GM12878 (cell line): ENCODE data around the gene EPHA4. TPM values are rescaled to one million over a fixed set of nuclear protein-coding genes. Genes with fewer than 3 reads are reported as not detected.

ENCODE experiments used
- ATAC-seq: fragments of 200-7000 bp; cut with Tn5 transposase; 3 replicates; pipeline ENCODE4 v1.9.1; 2020; ENCODE audit warnings: mild to moderate bottlenecking, moderate library complexity
- BruUV-seq: library from RNA; stranded (reverse); fragments of 400-500 nt; replicated peaks from 2 replicates; lab custom pipeline; 2021; lab: Mats Ljungman, UMichigan
- CTCF ChIA-PET: fragments of 300-600 bp; sonication (Branson Sonifier 250); formaldehyde crosslinking; extraction: SDS; loops from one replicate; lab custom pipeline; 2021; ENCODE audit warnings: inconsistent platforms; lab: Yijun Ruan, JAX
- POLR2A ChIA-PET: fragments of 350-600 bp; formaldehyde crosslinking; extraction: SDS; loops from one replicate; lab custom pipeline; 2021; ENCODE audit warnings: inconsistent platforms; lab: Charles Lee
- RAD21 ChIA-PET: fragments of 300-600 bp; sonication (Branson Sonifier 250); formaldehyde crosslinking; loops from one replicate; lab custom pipeline; 2023; ENCODE audit warnings: antibody characterized with exemption; ENCODE audit not compliant: unreplicated experiment; lab: Charles Lee
- SMC1A ChIA-PET: fragments of 300-600 bp; sonication (Branson Sonifier 250); formaldehyde crosslinking; loops from one replicate; lab custom pipeline; 2023; ENCODE audit not compliant: unreplicated experiment, uncharacterized antibody; lab: Charles Lee
- DNase-seq: peaks from one replicate; pipeline ENCODE4 v3.0.0-alpha.2; 2011; ENCODE audit warnings: low read depth, low spot score
- FAIRE-seq: peaks from 3 replicates; lab custom pipeline; 2011; peaks lifted over from hg19 to GRCh38; lab: Jason Lieb, UNC
- H2AFZ ChIP-seq: 2 replicates; pipeline ENCODE4 v1.6.0; 2011; ENCODE audit warnings: low read depth, low read length, control low read depth; ENCODE audit not compliant: control insufficient read depth
- H3K27ac ChIP-seq: 2 replicates; pipeline ENCODE4 v1.5.1; 2011; ENCODE audit warnings: control low read depth; ENCODE audit not compliant: control insufficient read depth, insufficient read depth
- H3K27me3 ChIP-seq, 2 experiments: replicated peaks in 1 of 2; 2 replicates each; pipeline versions ENCODE4 v1.6.0 to v1.6.1; 2011; ENCODE audit warnings: low read length in 1 of 2; ENCODE audit not compliant: control insufficient read depth in 2 of 2, insufficient read depth in 2 of 2
- H3K36me3 ChIP-seq, 2 experiments: 2 replicates each; pipeline ENCODE4 v1.5.1; 2011; ENCODE audit warnings: low read length in 1 of 2; ENCODE audit not compliant: control insufficient read depth in 2 of 2, insufficient read depth in 2 of 2
- H3K4me1 ChIP-seq: 2 replicates; pipeline ENCODE4 v1.6.1; 2011; ENCODE audit warnings: mild to moderate bottlenecking, low read length, moderate library complexity, mixed read lengths; ENCODE audit not compliant: control insufficient read depth, insufficient read depth
- H3K4me2 ChIP-seq: 2 replicates; pipeline ENCODE4 v1.6.0; 2011; ENCODE audit warnings: control low read depth; ENCODE audit not compliant: control insufficient read depth, insufficient read depth
- H3K4me3 ChIP-seq: fragments of 200-600 bp; sonication (generic); 2 replicates; pipeline ENCODE4 v1.5.1; 2016
- H3K79me2 ChIP-seq: 2 replicates; pipeline ENCODE4 v1.6.0; 2011; ENCODE audit warnings: low read length; ENCODE audit not compliant: control insufficient read depth, insufficient read depth
- H3K9ac ChIP-seq: 2 replicates; pipeline ENCODE4 v1.8.0; 2011; ENCODE audit warnings: low read length, control low read depth, mixed read lengths; ENCODE audit not compliant: control insufficient read depth, insufficient read depth
- H3K9me3 ChIP-seq: replicated peaks from 3 replicates; pipeline ENCODE4 v1.5.1; 2011; ENCODE audit warnings: mild to moderate bottlenecking, low read length; ENCODE audit not compliant: control insufficient read depth, insufficient read depth
- H4K20me1 ChIP-seq: 2 replicates; pipeline ENCODE4 v1.6.0; 2011; ENCODE audit not compliant: control insufficient read depth, insufficient read depth
- ASH2L ChIP-seq: fragments of 300-600, 200-600 bp; sonication (generic); IDR thresholded peaks from 2 replicates; pipeline ENCODE4 v1.6.1; 2017; ENCODE audit warnings: low read depth, mild to moderate bottlenecking, borderline replicate concordance
- ATF3 ChIP-seq: IDR thresholded peaks from 2 replicates; pipeline ENCODE4 v1.6.1; 2011; ENCODE audit warnings: low read depth, mild to moderate bottlenecking, low read length, moderate library complexity, borderline replicate concordance; ENCODE audit errors: extremely low read depth
- E4F1 ChIP-seq: fragments of 450-650 bp; IDR thresholded peaks from 2 replicates; pipeline ENCODE4 v1.6.1; 2018; ENCODE audit warnings: borderline replicate concordance, mild to moderate bottlenecking; ENCODE audit not compliant: partially characterized antibody
- ETV6 ChIP-seq, 2 experiments: fragments of 450-650 bp in 1 of 2; IDR thresholded peaks in 1 of 2; conservative IDR thresholded peaks in 1 of 2; 2 replicates each; pipeline ENCODE4 v1.6.1; 2014; ENCODE audit warnings: antibody characterized with exemption in 1 of 2, borderline replicate concordance in 1 of 2, low read depth in 1 of 2, mild to moderate bottlenecking in 1 of 2, moderate library complexity in 1 of 2
- GABPA ChIP-seq: IDR thresholded peaks from 2 replicates; pipeline ENCODE4 v1.6.1; 2014; ENCODE audit warnings: antibody characterized with exemption, low read depth, mild to moderate bottlenecking, inconsistent platforms
- GATAD2B ChIP-seq: fragments of 450-650 bp; conservative IDR thresholded peaks from 2 replicates; pipeline ENCODE4 v1.6.1; 2017; ENCODE audit warnings: low read depth, mild to moderate bottlenecking, moderate library complexity
- HCFC1 ChIP-seq: fragments of 150-350 bp; IDR thresholded peaks from 2 replicates; pipeline ENCODE4 v1.6.1; 2014; ENCODE audit warnings: low read length
- KDM1A ChIP-seq: fragments of 200-600 bp; sonication (generic); IDR thresholded peaks from 2 replicates; pipeline ENCODE4 v1.6.1; 2016; ENCODE audit warnings: borderline replicate concordance
- LARP7 ChIP-seq: fragments of 450-650 bp; IDR thresholded peaks from 2 replicates; pipeline ENCODE4 v1.6.1; 2017; ENCODE audit warnings: mild to moderate bottlenecking
- NRF1 ChIP-seq: conservative IDR thresholded peaks from 2 replicates; pipeline ENCODE4 v1.6.1; 2011; ENCODE audit warnings: mild to moderate bottlenecking, low read depth, low read length, improper control_type of control experiment
- SIX5 ChIP-seq: IDR thresholded peaks from 2 replicates; pipeline ENCODE4 v1.6.1; 2011; ENCODE audit warnings: mild to moderate bottlenecking, low read depth, low read length, moderate library complexity; ENCODE audit not compliant: severe bottlenecking
- WGBS: methylation state at CpG from one replicate; pipeline ENCODE4 v1.1.6; 2016; ENCODE audit warnings: low lambda C conversion rate; ENCODE audit not compliant: insufficient replicate concordance, insufficient coverage; ENCODE audit errors: missing lambda C conversion rate; 5-methylcytosine and 5-hydroxymethylcytosine counted together
- in situ Hi-C: fragments of 300-500 bp; cut with MboI; formaldehyde crosslinking; loops from 9 replicates; pipeline ENCODE4 v1.14.3; 2018; ENCODE audit warnings: mixed read lengths
- intact Hi-C: fragments of 100-400 bp; cut with micrococcal nuclease; formaldehyde crosslinking; loops from one replicate; pipeline ENCODE4 v1.14.2; 2022; ENCODE audit not compliant: unreplicated experiment
- polyA plus RNA-seq, 11 experiments: library from polyadenylated mRNA; depleted of rRNA in 4 of 11; unstranded in 6 of 11; stranded (reverse) in 5 of 11; fragments of >200 nt; fragmentation: Nextera tagmentation in 4 of 11; fragmentation: Illumina TruSeq in 1 of 11; extraction: Ambion mirVana in 4 of 11; extraction: Trizol in 1 of 11; gene quantifications; 1 replicate in 1 of 11; 2 replicates in 10 of 11; pipeline versions ENCODE4 v1.2.1 to v1.2.3, GENCODE V29; 2011 to 2016; ENCODE audit warnings: inconsistent platforms in 2 of 11, missing spikeins in 2 of 11, low read depth in 1 of 11
- total RNA-seq, 4 experiments: library from RNA; depleted of rRNA in 3 of 4; stranded (reverse); fragments of >200 nt in 3 of 4; fragmentation: Illumina TruSeq in 1 of 4; extraction: Trizol in 1 of 4; gene quantifications; 2 replicates each; pipeline versions ENCODE4 v1.2.1 to v1.2.3, GENCODE V29; 2013 to 2021

Gene EPHA4
- total and polyA plus RNA-seq, 10 of the 15 experiments (the other 5 are each of a cell fraction or from before 2014, with no cell fraction given) = 0.06 to 1.5 (median 0.33) TPM; not detected in 1

- POLR2A ChIA-PET = no interaction called here
- DNase-seq (no peak), FAIRE-seq (no peak), ATAC-seq (no peak)
- Histone ChIP-seq H3K9ac (no peak overlapping the region), H3K9me3 (no peaks in the 10 kb centered on the region), H3K27ac (no peak overlapping the region), H3K27me3 (peaks cover 0 to 19% of the 10 kb centered on the region in 2 experiments; a peak in 3 of 4 replicates), H3K79me2 (no peaks in the 10 kb centered on the region), H4K20me1 (no peaks in the 10 kb centered on the region), H3K36me3 (no peaks in the 10 kb centered on the region), H3K4me2 (no peak overlapping the region), H3K4me3 (no peak overlapping the region), H2AFZ (no peak overlapping the region), H3K4me1 (peaks cover 7% of the 10 kb centered on the region)
- BruUV-seq = no TSS peak
- in situ Hi-C loops = no loop called here
- CTCF ChIA-PET = no interaction called here
- SMC1A ChIA-PET = no interaction called here
- TF ChIP-seq NRF1 (no peak), LARP7 (no peak), ETV6 (conservative IDR thresholded peaks at IDR 0.05 in 1 of 2, IDR thresholded peaks at IDR 0.05 in 1 of 2; ENCODE audit: borderline replicate concordance in 1 of 2, low read depth in 1 of 2) (no peak)
- 90% methylated on average over 3 of the region's 3 CpGs for WGBS
- RAD21 ChIA-PET = no interaction called here
- intact Hi-C loops = no loop called here
These were observed 3.8 kb downstream of the EPHA4 start for GRCh38 chr2:221568299-221568698.

- no peak for ATAC-seq
These were observed 4.3 kb downstream of the EPHA4 start for GRCh38 chr2:221567809-221568208.

More at GRCh38 chr2:221567809-221568208, 4.3 kb downstream of the EPHA4 start:
- no peak overlapping the region for H3K4me2 ChIP-seq
- H3K9me3 ChIP-seq = no peaks in the 10 kb centered on the region
- no TSS peak for BruUV-seq
- no peak for FAIRE-seq
- no peak overlapping the region for H2AFZ ChIP-seq
- no peaks in the 10 kb centered on the region for H3K79me2 ChIP-seq
- no peak overlapping the region for H3K4me3 ChIP-seq
- ChIA-PET SMC1A (no interaction called here), CTCF (no interaction called here), RAD21 (no interaction called here)
- no peak overlapping the region for H3K9ac ChIP-seq
- H3K4me1 ChIP-seq = peaks cover 5% of the 10 kb centered on the region
- intact Hi-C loops = no loop called here
- peaks cover 0 to 19% of the 10 kb centered on the region in 2 experiments; a peak in 3 of 4 replicates for H3K27me3 ChIP-seq
- WGBS = 46% methylated on average over 1 of the region's 1 CpG
- no peak for DNase-seq
- no peak overlapping the region for H3K27ac ChIP-seq
- H3K36me3 ChIP-seq = no peaks in the 10 kb centered on the region
- no peaks in the 10 kb centered on the region for H4K20me1 ChIP-seq
- TF ChIP-seq KDM1A = no peak
- no peak for TF ChIP-seq ASH2L
- TF ChIP-seq GATAD2B = no peak
- TF ChIP-seq E4F1 = no peak
- TF ChIP-seq GABPA = no peak
- no peak for TF ChIP-seq HCFC1
- no peak for TF ChIP-seq ATF3
- no peak for TF ChIP-seq SIX5
- TF ChIP-seq, all 136 proteins: peak for 0
- POLR2A ChIA-PET = no interaction called here
- in situ Hi-C loops = no loop called here
